NOMO-1 treated with dmso at 0.1 percent for 144 hours (cell line): ENCODE data around the gene PCDH15.
"Not testable (repeated sequence)": the region's sequence is repeated elsewhere in the genome, so short reads cannot be mapped to it uniquely, and the experiment has no call there.

ENCODE experiments used
- DNase-seq: peaks from one replicate; lab custom pipeline; 2025; ENCODE audit not compliant: unreplicated experiment; lab: John Stamatoyannopoulos, UW

Gene PCDH15

GRCh38 chr10:54402576-54402975 lies 398.5 kb downstream of the PCDH15 start:
- no peak for DNase-seq

GRCh38 chr10:54396031-54396430 lies 405.0 kb downstream of the PCDH15 start:
- DNase-seq, result no peak

GRCh38 chr10:54394598-54394997 lies 406.4 kb downstream of the PCDH15 start:
- not testable (repeated sequence) for DNase-seq

- no peak for DNase-seq
Measured at GRCh38 chr10:54372179-54372578, 428.9 kb downstream of the PCDH15 start.

- DNase-seq, result no peak
Measured at GRCh38 chr10:54368984-54369383, 432.0 kb downstream of the PCDH15 start.

- DNase-seq, result no peak
Measured at GRCh38 chr10:54363390-54363789, 437.6 kb downstream of the PCDH15 start.

GRCh38 chr10:54342058-54342457 lies 459.0 kb downstream of the PCDH15 start:
- no peak for DNase-seq

GRCh38 chr10:54335296-54335695 lies 465.7 kb downstream of the PCDH15 start:
- DNase-seq, result no peak

GRCh38 chr10:54319341-54319740 lies 481.7 kb downstream of the PCDH15 start:
- DNase-seq, result no peak

GRCh38 chr10:54318470-54318869 lies 482.6 kb downstream of the PCDH15 start:
- DNase-seq, result no peak

- no peak for DNase-seq
Measured at GRCh38 chr10:54314430-54314829, 486.6 kb downstream of the PCDH15 start.

GRCh38 chr10:54284526-54285193 lies 516.4 kb downstream of the PCDH15 start:
- no peak for DNase-seq

GRCh38 chr10:54282012-54282411 lies 519.0 kb downstream of the PCDH15 start:
- DNase-seq, result no peak

GRCh38 chr10:54266395-54266794 lies 534.6 kb downstream of the PCDH15 start:
- no peak for DNase-seq

GRCh38 chr10:54262726-54263125 lies 538.3 kb downstream of the PCDH15 start:
- DNase-seq, result no peak

GRCh38 chr10:54259104-54259503 lies 541.9 kb downstream of the PCDH15 start:
- DNase-seq, result no peak

- DNase-seq, result no peak
Measured at GRCh38 chr10:54234832-54235231, 566.2 kb downstream of the PCDH15 start.

GRCh38 chr10:54203401-54203800 lies 597.6 kb downstream of the PCDH15 start:
- DNase-seq, result no peak

GRCh38 chr10:54198051-54198450 lies 603.0 kb downstream of the PCDH15 start:
- DNase-seq, result no peak

- DNase-seq, result no peak
Measured at GRCh38 chr10:54194806-54195205, 606.2 kb downstream of the PCDH15 start.

GRCh38 chr10:54159924-54160323 lies 641.1 kb downstream of the PCDH15 start:
- DNase-seq, result no peak

- DNase-seq, result no peak
Measured at GRCh38 chr10:54148508-54148907, 652.5 kb downstream of the PCDH15 start.

- no peak for DNase-seq
Measured at GRCh38 chr10:54139819-54140428, 661.1 kb downstream of the PCDH15 start.
